Measurements from ENCODE around the gene TGFBI.

TGFBI gene

DNA sequence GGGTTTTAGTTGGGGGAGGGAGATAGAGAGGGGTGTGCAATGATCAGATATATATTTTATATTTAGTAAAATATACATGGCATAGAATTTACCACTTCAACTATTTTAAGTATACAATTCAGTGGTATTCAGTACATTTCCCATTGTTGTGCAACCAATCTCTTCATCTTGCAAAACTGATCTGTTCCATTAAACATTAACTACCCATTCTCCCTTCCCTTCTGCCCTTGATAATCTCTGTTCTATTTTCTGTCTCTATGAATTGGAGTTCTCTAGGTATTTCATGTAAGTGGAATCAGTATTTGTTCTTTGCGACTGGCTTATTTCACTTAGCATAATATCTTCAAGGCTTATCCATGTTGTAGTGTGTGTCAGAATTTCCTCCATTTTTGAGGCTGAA is 38.6 kb downstream of the TGFBI start:
- no peak for DNase-seq

DNA sequence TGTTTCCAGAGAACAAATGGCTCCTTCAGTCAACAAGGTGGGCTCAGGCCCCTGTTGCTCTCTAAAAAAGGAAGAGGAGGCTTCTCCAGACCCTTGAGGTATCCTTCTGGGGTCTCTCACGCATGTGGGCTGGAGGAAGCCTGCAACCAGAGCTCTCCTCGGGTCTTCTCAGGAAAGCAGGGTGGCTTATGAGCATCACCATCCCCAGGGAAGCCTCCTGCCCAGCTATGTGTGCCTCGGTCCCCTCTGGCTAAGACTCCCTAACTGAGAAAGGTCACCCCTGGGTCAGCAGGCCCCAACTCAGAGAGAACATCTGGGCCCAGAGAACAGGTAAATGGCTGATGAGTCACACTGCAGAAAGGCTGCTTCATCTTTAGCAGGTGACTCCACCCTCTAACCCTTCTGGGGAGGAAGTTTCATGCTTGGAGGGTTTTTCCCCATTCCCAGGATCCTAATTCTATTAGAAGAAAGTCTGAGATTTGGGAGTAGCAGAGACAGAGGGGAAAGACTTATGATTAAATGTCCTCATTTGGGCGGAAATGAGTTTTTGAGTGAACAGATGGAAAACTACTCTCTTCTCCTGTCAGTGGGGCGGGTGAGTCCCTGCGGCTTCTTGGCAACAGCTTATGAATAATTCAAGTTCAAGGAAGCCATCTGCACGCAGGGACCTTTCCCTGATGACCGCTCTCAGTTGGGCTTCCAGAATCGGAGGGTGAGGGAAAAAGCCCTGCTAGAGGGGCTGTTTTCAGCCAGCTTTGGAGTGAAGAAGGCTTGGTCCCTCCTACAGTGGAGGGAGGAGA is 41.9 kb downstream of the TGFBI start:
- no peak for DNase-seq

GRCh38 chr5:136073714-136074529 is 45.1 kb downstream of the TGFBI start:
- DNase-seq: no peak

GRCh38 chr5:136075466-136075891 is 46.7 kb downstream of the TGFBI start:
- no peak for DNase-seq

DNA sequence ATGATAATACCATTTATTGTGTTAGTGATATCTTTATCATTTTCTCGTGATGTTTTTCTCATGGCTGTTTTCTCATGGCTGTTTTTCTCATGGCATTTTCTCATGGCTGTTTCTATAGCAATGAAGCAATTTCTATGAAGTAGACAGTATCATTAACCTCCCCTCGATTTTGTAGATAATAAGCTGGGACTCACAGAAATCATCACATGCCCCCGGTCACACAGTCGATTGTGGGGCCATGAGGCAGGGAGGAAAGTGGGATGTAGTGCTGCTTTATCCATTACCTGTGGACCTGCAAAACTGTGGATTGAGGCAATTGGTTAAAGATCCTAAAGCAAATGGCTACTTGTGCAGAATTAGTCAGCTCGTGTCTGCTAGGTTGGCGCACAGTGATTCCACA is 47.3 kb downstream of the TGFBI start:
- DNase-seq: no peak

GRCh38 chr5:136076881-136077445 is 48.2 kb downstream of the TGFBI start:
- DNase-seq: no peak

- no peak for DNase-seq
Observed at GRCh38 chr5:136079195-136079985, 50.6 kb downstream of the TGFBI start.

DNA sequence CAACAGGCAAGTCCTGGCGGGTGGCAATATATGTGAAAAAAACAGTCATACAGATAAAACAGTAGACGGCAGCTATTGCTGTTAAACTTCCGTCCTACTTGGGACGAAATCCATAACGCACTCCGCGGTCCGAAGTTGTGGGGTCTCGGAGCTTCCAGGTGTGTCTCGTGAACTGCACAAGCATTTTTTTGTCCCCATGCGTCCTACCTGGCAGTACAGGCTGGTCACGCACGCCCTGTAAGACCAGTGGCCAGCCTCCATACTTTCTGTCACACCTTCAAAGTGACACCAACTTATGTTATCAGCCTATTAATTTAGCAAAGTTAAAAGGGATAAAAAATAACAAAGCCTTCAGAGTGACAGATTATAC is 51.3 kb downstream of the TGFBI start:
- DNase-seq: no peak

- DNase-seq: no peak
Observed at GRCh38 chr5:136080483-136081216, 51.9 kb downstream of the TGFBI start.

DNA sequence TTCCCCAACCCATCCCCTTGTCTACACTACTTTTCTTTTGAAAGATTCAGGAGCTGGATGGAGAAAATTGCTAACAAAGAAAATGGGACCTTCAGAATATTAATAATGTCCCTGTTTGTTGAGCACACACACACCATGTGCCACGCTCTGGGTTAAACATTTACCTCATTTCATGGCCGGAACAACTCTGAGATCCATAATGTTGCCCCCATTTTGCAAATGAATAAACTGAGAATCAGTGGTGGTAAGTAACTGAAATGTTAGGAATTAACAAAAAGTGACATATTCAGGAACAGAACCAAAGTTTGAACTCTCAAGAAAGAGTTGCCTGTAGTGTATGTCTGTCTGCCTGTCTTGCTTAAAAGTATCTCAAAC is 52.4 kb downstream of the TGFBI start:
- DNase-seq: no peak

DNA sequence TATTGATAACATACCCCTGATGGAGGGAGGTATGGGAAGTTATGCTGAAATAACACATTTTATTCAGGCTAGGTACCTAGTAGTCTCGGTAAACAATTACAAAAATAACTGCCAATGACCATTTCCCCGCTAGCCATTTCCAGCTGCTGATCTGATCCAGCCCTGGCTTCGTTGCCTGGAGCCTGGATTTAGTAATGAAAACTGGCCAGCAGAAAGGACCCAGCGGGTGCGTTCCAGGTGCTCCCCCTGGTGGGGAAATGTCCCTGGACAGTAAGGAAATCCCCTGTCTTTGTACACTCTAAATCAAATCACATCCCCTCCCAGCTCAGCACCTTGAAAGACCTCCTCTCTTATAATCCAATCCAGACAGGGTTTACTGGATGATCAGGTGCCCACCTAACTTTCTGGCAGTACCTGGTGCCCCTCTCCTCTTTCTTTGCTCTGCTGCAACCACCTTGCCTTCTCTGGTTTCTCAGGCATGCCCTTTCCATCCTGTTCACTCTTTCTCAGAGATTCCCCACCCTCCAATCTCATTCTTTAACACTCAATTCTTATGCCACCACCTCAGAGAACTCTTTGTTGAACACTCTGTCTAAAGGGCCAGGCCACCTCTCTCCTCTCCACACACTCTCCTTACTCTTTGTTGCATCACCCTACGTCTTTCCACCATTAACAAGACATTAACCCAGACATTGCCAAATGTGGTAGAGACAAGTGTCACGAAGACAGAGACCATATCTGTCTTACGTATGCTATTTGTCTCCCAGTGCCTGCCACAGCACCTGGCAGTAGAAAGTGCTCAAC is 53.8 kb downstream of the TGFBI start:
- no peak for DNase-seq

GRCh38 chr5:136084698-136085097 is 55.9 kb downstream of the TGFBI start:
- DNase-seq: no peak

DNA sequence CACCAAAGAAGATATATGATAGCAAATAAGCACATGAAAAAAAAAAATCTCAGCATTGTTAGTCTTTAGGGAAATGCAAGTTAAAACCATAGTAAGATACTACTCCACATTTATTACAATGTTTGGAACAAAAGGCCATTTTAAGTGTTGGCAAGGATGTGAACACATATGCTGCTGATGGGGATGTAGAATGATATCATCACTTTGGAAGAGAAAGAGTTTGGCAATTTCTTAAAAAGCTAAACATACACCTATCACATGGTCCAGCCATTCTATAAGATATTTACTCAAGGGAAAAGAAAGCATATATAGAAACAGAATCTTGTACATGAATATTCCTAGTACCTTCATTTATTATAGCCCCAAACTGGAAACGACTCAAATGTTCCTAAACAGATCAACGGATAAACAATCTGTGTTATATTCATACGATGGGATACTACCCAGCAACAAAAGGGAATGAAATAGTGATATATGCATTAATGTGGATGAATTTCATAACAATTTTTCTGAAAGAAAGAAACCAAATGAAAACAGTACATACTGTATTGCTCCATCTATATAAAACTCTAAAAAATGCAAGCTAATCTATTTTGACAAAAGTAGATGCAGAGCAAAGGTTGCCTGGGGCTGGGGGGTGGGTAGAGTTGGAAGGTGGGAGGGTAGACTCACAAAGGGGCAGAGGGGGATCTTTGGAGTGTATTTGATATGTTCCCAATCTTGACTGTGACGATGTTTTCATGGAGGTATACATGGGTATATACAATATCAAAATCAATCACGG is 58.2 kb downstream of the TGFBI start:
- no peak for DNase-seq

GRCh38 chr5:136087961-136088871 is 59.4 kb downstream of the TGFBI start:
- no peak for DNase-seq

GRCh38 chr5:136089791-136090190 is 61.0 kb downstream of the TGFBI start:
- no peak for DNase-seq

GRCh38 chr5:136090319-136090718 is 61.5 kb downstream of the TGFBI start:
- no peak for DNase-seq

DNA sequence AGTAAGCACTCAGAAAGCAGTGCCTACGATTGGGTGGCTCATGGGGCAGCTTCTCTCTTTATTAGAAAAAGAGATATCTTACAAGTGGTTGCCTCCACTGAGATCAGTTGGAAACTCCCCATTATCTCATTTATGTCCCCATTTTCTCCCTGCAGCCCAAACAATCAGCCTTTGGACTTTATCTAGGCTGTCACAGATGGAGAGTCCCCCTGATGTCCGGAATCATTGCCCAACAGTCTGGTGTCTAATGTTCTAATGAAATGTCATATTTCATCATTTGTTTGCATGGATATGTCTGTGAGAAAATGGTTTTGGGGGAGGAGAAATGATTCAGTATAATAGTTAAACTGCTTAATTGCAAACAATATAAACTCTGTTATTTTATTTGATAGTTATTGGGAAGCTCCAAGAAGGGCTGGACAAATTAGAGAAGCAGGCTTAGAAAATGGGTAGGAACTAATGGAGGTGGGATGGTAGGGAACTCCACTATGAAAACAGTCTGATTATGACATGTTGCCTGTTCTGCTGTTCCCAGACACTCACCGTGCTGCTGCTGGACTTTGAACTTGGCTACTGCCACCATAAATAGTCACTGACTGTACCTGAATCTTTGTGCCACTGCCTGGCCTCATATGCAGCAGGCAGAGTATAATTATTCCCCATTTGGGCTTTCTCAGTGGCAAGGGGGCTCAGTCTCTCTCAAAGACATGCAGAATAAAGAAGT is 65.6 kb downstream of the TGFBI start:
- DNase-seq: no peak

DNA sequence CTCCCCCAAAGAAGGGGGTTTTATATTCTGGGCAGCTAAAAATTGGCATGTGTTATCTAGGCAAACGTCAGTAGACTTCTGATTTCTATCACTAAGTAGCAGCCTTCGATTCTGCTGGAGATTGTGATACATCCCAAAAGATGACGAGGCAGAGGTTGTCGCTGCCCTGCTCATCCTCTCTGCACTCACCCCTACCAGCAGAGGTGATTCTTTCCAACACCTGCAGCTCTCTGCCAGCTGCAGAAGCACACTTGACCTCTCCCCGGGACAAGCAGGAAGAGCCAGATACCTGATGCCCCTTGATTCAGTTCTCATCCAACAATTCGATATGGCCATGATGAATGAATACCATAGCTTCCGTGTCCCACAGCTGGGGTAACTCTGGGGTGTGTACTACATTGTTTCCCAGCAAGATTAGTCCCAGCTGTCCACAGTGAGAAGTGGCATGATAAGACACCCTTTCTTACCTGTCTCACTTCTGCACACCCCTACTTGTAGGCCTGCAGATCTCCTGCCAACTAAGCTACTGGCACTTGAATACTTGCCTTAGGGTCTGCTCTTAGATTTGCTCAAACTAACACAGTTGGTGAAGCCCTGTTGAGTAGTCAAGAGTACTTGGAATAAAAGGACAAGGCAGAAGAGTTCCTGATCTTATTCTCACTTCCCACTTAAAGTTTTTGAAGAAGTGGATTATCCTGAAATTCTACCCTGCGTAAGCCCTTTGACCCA is 66.3 kb downstream of the TGFBI start:
- DNase-seq: no peak

Data from NCI-H187 treated with DMSO at 0.1 percent for 48 hours (cell line).